GM23338 (cell line): Measurements from ENCODE around the gene ANKRD50. TPM values are rescaled to one million over a fixed set of nuclear protein-coding genes. Genes with fewer than 3 reads are reported as not detected.

Source experiments
- ATAC-seq: fragments of 200-7000 bp; cut with Tn5 transposase; 3 replicates; pipeline ENCODE4 v1.9.1; 2020
- DNase-seq: peaks from one replicate; pipeline ENCODE4 v3.0.0-alpha.2; 2015; ENCODE audit warnings: low spot score
- H2AFZ ChIP-seq: fragments of 200-600 bp; sonication (generic); 2 replicates; pipeline ENCODE4 v1.8.0; 2016; ENCODE audit warnings: antibody characterized with exemption, mild to moderate bottlenecking, moderate library complexity
- H3F3A ChIP-seq: fragments of 200-600 bp; sonication (generic); replicated peaks from 2 replicates; pipeline ENCODE4 v1.8.0; 2017; ENCODE audit warnings: antibody characterized with exemption, mixed run types, low read depth
- H3K27ac ChIP-seq: fragments of 200-600 bp; sonication (generic); 2 replicates; pipeline ENCODE4 v1.6.1; 2016; ENCODE audit warnings: low read depth
- H3K27me3 ChIP-seq: fragments of 200-600 bp; sonication (generic); 2 replicates; pipeline ENCODE4 v1.8.0; 2016; ENCODE audit warnings: mild to moderate bottlenecking, mixed run types, moderate library complexity; ENCODE audit not compliant: insufficient read depth
- H3K36me3 ChIP-seq: fragments of 200-600 bp; sonication (generic); 2 replicates; pipeline ENCODE4 v1.8.0; 2016; ENCODE audit warnings: mild to moderate bottlenecking; ENCODE audit not compliant: insufficient read depth
- H3K4me1 ChIP-seq: fragments of 200-600 bp; sonication (generic); 2 replicates; pipeline ENCODE4 v1.8.0; 2016; ENCODE audit warnings: mild to moderate bottlenecking, moderate library complexity; ENCODE audit not compliant: insufficient read depth
- H3K4me2 ChIP-seq: fragments of 200-600 bp; sonication (generic); 2 replicates; pipeline ENCODE4 v1.7.1; 2017; ENCODE audit warnings: mixed run types
- H3K4me3 ChIP-seq: fragments of 200-600 bp; sonication (generic); 2 replicates; pipeline ENCODE4 v1.6.1; 2016; ENCODE audit warnings: mixed run types
- H3K79me2 ChIP-seq: fragments of 200-600 bp; sonication (generic); replicated peaks from 2 replicates; pipeline ENCODE4 v1.8.0; 2017; ENCODE audit warnings: mild to moderate bottlenecking; ENCODE audit not compliant: insufficient read depth
- H3K9me2 ChIP-seq: fragments of 200-600 bp; sonication (generic); 2 replicates; pipeline ENCODE4 v1.8.0; 2017; ENCODE audit not compliant: insufficient read depth
- H4K20me1 ChIP-seq: fragments of 200-600 bp; sonication (generic); replicated peaks from 2 replicates; pipeline ENCODE4 v1.8.0; 2017; ENCODE audit warnings: mild to moderate bottlenecking; ENCODE audit not compliant: insufficient read depth
- H3K27ac Mint-ChIP-seq: 2 replicates; pipeline ENCODE4 v1.8.0; 2020; ENCODE audit warnings: inconsistent platforms, mild to moderate bottlenecking, moderate library complexity, mixed read lengths
- H3K27me3 Mint-ChIP-seq: 3 replicates; pipeline ENCODE4 v1.8.0; 2022; ENCODE audit warnings: low read depth, mild to moderate bottlenecking, moderate library complexity, mixed read lengths, inconsistent platforms; ENCODE audit not compliant: insufficient read depth, poor library complexity
- H3K36me3 Mint-ChIP-seq: 3 replicates; pipeline ENCODE4 v1.8.0; 2021; ENCODE audit warnings: low read depth, mild to moderate bottlenecking, inconsistent platforms, moderate library complexity, mixed read lengths
- H3K4me1 Mint-ChIP-seq: 3 replicates; pipeline ENCODE4 v1.8.0; 2020; ENCODE audit warnings: mild to moderate bottlenecking, inconsistent platforms, mixed read lengths
- H3K4me3 Mint-ChIP-seq: 3 replicates; pipeline ENCODE4 v1.8.0; 2021; ENCODE audit warnings: moderate library complexity, mild to moderate bottlenecking, inconsistent platforms, mixed read lengths
- H3K9me3 Mint-ChIP-seq: 3 replicates; pipeline ENCODE4 v1.8.0; 2020; ENCODE audit warnings: moderate library complexity, mild to moderate bottlenecking, inconsistent platforms, mixed read lengths
- CREB1 ChIP-seq: fragments of 250-450 bp; sonication (Bioruptor Pico); IDR thresholded peaks from 2 replicates; pipeline ENCODE4 v1.5.0; 2020; ENCODE audit warnings: low read depth, mild to moderate bottlenecking, moderate library complexity
- EZH2 ChIP-seq: fragments of 200-600 bp; sonication (generic); IDR thresholded peaks from one replicate; pipeline ENCODE4 v1.8.0; 2017; ENCODE audit warnings: antibody characterized with exemption, mild to moderate bottlenecking, low read depth; ENCODE audit not compliant: unreplicated experiment
- EZH2phosphoT487 ChIP-seq: fragments of 200-600 bp; sonication (generic); IDR thresholded peaks from one replicate; pipeline ENCODE4 v1.8.1; 2018; ENCODE audit warnings: antibody characterized with exemption; ENCODE audit not compliant: unreplicated experiment
- JUNB ChIP-seq: IDR thresholded peaks from one replicate; pipeline ENCODE4 v1.6.1; 2016; ENCODE audit warnings: antibody characterized with exemption; ENCODE audit not compliant: unreplicated experiment
- POLR2AphosphoS5 ChIP-seq: IDR thresholded peaks from 2 replicates; pipeline ENCODE4 v1.6.1; 2016; ENCODE audit warnings: antibody characterized with exemption, low read depth
- STAT1 ChIP-seq: IDR thresholded peaks from one replicate; pipeline ENCODE4 v1.6.1; 2016; ENCODE audit warnings: antibody characterized with exemption; ENCODE audit not compliant: unreplicated experiment
- ZNF114 ChIP-seq: fragments of 250-450 bp; sonication (Bioruptor Pico); IDR thresholded peaks from 2 replicates; pipeline ENCODE4 v1.5.0; 2020; ENCODE audit warnings: mild to moderate bottlenecking, moderate library complexity
- ZNF331 ChIP-seq: fragments of 250-450 bp; sonication (Bioruptor Pico); IDR thresholded peaks from 2 replicates; pipeline ENCODE4 v1.5.0; 2020; ENCODE audit warnings: low read depth, mild to moderate bottlenecking, moderate library complexity
- polyA plus RNA-seq: library from polyadenylated mRNA; unstranded; fragments of >200 nt; fragmentation: Nextera tagmentation; extraction: Ambion mirVana; gene quantifications from 2 replicates; pipeline ENCODE4 v1.2.1, GENCODE V29; 2016
- total RNA-seq: library from RNA; depleted of rRNA; stranded (reverse); fragments of >200 nt; shearing (Covaris generic); gene quantifications from 2 replicates; pipeline ENCODE4 v1.2.3, GENCODE V29; 2014
- TF ChIP-seq, protein P1 (sequence below): IDR thresholded peaks from 2 replicates; pipeline ENCODE4 v1.6.1; 2016; ENCODE audit warnings: antibody characterized with exemption
- TF ChIP-seq, protein P2 (sequence below): IDR thresholded peaks from one replicate; pipeline ENCODE4 v1.6.1; 2018; ENCODE audit warnings: antibody characterized with exemption; ENCODE audit not compliant: unreplicated experiment
- TF ChIP-seq, protein P3 (sequence below), 2 experiments: fragments of 200-600 bp in 1 of 2; sonication (generic) in 1 of 2; conservative IDR thresholded peaks; 2 replicates each; pipeline versions ENCODE4 v1.5.1 to v1.6.1; 2016 to 2017; ENCODE audit warnings: antibody characterized with exemption in 2 of 2, low read depth in 2 of 2, mild to moderate bottlenecking in 2 of 2, moderate library complexity in 1 of 2

ANKRD50 gene
- total and polyA plus RNA-seq, 2 experiments from 2014 or later: 5.9 to 27.6 TPM

DNA sequence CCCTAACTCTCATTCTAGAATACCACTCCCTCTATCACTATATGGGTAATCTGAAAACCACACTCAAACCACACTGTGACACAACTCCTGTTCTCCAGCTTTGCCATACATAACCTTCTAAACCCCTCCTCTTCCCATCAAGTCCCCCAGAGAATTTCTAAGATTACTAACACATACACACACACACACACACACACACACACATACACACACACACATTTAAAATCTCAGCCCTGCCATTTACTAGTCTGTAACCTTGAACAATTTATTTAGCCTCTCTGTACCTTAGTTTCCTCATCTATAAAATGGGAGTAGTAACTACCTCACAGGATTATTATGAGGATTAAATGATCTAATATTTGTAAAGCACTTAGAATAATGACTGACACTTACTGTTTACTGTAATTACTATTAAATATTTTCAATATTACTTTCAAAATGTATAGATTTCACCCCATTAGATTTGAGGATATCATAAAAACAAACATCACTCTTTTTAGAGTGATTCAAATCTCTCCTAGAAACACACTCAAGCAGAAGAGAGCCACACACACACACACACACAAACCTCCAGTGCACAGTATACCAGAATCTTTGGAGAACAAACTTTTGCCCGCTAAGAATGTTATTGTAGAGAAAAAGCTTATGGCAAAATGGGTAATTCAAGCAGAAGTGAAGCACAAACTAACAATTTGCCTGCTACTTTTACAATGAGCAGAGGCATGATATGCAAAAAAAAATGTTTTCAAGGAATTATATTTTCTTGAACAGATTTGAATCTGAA lies 3.8 kb downstream of the ANKRD50 start:
- Histone ChIP-seq H3K27me3 (no peaks in the 10 kb centered on the region), H3K27ac (no peak overlapping the region), H3K4me1 (peaks cover 31% of the 10 kb centered on the region), H3K9me2 (no peaks in the 10 kb centered on the region), H3K4me2 (peak overlapping the region; percentile 87), H3K4me3 (peak overlapping the region; percentile 79), H3K79me2 (peaks cover 82% of the 10 kb centered on the region), H4K20me1 (peaks cover 7% of the 10 kb centered on the region; the same call in 1 of the 2 replicates), H3K36me3 (no peaks in the 10 kb centered on the region), H2AFZ (no peak overlapping the region), H3F3A (no peaks in the 10 kb centered on the region)
- no peak for DNase-seq
- Mint-ChIP-seq H3K4me3 (peak overlapping the region; percentile 28), H3K9me3 (no peaks in the 10 kb centered on the region), H3K36me3 (peaks cover 21% of the 10 kb centered on the region; the same call in 2 of the 3 replicates), H3K27me3 (peaks cover 5% of the 10 kb centered on the region), H3K27ac (peak overlapping the region; percentile 37), H3K4me1 (peaks cover 39% of the 10 kb centered on the region)
- ATAC-seq: no peak
- TF ChIP-seq, protein P1, sequence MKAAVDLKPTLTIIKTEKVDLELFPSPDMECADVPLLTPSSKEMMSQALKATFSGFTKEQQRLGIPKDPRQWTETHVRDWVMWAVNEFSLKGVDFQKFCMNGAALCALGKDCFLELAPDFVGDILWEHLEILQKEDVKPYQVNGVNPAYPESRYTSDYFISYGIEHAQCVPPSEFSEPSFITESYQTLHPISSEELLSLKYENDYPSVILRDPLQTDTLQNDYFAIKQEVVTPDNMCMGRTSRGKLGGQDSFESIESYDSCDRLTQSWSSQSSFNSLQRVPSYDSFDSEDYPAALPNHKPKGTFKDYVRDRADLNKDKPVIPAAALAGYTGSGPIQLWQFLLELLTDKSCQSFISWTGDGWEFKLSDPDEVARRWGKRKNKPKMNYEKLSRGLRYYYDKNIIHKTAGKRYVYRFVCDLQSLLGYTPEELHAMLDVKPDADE: no peak
- TF ChIP-seq EZH2: no peak
- TF ChIP-seq, protein P2, sequence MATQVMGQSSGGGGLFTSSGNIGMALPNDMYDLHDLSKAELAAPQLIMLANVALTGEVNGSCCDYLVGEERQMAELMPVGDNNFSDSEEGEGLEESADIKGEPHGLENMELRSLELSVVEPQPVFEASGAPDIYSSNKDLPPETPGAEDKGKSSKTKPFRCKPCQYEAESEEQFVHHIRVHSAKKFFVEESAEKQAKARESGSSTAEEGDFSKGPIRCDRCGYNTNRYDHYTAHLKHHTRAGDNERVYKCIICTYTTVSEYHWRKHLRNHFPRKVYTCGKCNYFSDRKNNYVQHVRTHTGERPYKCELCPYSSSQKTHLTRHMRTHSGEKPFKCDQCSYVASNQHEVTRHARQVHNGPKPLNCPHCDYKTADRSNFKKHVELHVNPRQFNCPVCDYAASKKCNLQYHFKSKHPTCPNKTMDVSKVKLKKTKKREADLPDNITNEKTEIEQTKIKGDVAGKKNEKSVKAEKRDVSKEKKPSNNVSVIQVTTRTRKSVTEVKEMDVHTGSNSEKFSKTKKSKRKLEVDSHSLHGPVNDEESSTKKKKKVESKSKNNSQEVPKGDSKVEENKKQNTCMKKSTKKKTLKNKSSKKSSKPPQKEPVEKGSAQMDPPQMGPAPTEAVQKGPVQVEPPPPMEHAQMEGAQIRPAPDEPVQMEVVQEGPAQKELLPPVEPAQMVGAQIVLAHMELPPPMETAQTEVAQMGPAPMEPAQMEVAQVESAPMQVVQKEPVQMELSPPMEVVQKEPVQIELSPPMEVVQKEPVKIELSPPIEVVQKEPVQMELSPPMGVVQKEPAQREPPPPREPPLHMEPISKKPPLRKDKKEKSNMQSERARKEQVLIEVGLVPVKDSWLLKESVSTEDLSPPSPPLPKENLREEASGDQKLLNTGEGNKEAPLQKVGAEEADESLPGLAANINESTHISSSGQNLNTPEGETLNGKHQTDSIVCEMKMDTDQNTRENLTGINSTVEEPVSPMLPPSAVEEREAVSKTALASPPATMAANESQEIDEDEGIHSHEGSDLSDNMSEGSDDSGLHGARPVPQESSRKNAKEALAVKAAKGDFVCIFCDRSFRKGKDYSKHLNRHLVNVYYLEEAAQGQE: no peak
- no peak for TF ChIP-seq JUNB

DNA sequence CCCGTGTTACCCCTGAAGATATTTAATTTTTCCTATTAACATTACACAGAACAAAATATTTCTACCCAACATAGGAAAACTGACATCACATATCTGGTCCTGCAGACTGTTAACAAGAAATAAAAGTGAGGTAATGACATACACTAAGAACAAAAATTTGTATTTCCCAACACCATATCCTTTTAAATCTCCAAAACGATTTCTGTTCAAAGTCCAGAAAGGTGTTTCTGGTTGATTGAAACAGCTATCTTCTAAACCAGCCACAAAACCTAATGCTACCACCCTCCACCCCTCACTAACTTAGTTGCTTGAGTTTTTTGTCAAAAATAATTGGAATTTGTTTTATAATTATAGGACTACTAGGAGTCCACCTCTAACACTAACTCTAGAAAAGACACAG lies 7.1 kb downstream of the ANKRD50 start:
- Histone ChIP-seq H3F3A (no peaks in the 10 kb centered on the region), H4K20me1 (peaks cover 11% of the 10 kb centered on the region), H2AFZ (no peak overlapping the region), H3K36me3 (no peaks in the 10 kb centered on the region), H3K4me2 (no peak overlapping the region), H3K9me2 (no peaks in the 10 kb centered on the region), H3K79me2 (peaks cover 100% of the 10 kb centered on the region), H3K4me3 (no peak overlapping the region), H3K27ac (no peak overlapping the region), H3K27me3 (no peaks in the 10 kb centered on the region), H3K4me1 (peaks cover 24% of the 10 kb centered on the region)
- H3K4me1 Mint-ChIP-seq: peaks cover 36% of the 10 kb centered on the region
- H3K4me3 Mint-ChIP-seq: no peak overlapping the region
- no peaks in the 10 kb centered on the region for H3K27me3 Mint-ChIP-seq
- peak overlapping the region; percentile 68; the same call in 1 of the 2 replicates for H3K27ac Mint-ChIP-seq
- no peaks in the 10 kb centered on the region for H3K9me3 Mint-ChIP-seq
- DNase-seq (no peak), ATAC-seq (no peak)
- no peak for TF ChIP-seq CREB1
- TF ChIP-seq, protein P3, sequence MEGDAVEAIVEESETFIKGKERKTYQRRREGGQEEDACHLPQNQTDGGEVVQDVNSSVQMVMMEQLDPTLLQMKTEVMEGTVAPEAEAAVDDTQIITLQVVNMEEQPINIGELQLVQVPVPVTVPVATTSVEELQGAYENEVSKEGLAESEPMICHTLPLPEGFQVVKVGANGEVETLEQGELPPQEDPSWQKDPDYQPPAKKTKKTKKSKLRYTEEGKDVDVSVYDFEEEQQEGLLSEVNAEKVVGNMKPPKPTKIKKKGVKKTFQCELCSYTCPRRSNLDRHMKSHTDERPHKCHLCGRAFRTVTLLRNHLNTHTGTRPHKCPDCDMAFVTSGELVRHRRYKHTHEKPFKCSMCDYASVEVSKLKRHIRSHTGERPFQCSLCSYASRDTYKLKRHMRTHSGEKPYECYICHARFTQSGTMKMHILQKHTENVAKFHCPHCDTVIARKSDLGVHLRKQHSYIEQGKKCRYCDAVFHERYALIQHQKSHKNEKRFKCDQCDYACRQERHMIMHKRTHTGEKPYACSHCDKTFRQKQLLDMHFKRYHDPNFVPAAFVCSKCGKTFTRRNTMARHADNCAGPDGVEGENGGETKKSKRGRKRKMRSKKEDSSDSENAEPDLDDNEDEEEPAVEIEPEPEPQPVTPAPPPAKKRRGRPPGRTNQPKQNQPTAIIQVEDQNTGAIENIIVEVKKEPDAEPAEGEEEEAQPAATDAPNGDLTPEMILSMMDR (conservative IDR thresholded peaks at IDR 0.05; ENCODE audit: low read depth in 2 of 2): no peak
- TF ChIP-seq, protein P2: no peak
- TF ChIP-seq EZH2phosphoT487: no peak
- TF ChIP-seq, protein P1: no peak
- TF ChIP-seq JUNB: no peak
- TF ChIP-seq POLR2AphosphoS5: no peak
- no peak for TF ChIP-seq ZNF114 (CRISPR knock-in tag)
- no peak for TF ChIP-seq STAT1
- no peak for TF ChIP-seq ZNF331 (CRISPR knock-in tag)
- peaks cover 31% of the 10 kb centered on the region; the same call in 2 of the 3 replicates for H3K36me3 Mint-ChIP-seq
